SU-DHL-6 (cell line): ENCODE measurements around the gene VPS41.

ENCODE experiments used
- H2AFZ ChIP-seq: fragments of 200-600 bp; sonication (generic); 2 replicates; pipeline ENCODE4 v1.6.1; 2014; ENCODE audit warnings: low read depth, mild to moderate bottlenecking, moderate library complexity, mixed read lengths, antibody characterized with exemption, low read length; ENCODE audit not compliant: severe bottlenecking
- H3F3A ChIP-seq: fragments of 200-600 bp; shearing (Covaris generic); 2 replicates; pipeline ENCODE4 v1.6.0; 2016; ENCODE audit warnings: antibody characterized with exemption, mild to moderate bottlenecking; ENCODE audit not compliant: insufficient read depth
- H3K27ac ChIP-seq: fragments of 200-600 bp; sonication (generic); 2 replicates; pipeline ENCODE4 v1.5.1; 2016; ENCODE audit warnings: low read depth, mild to moderate bottlenecking, low read length, moderate library complexity, mixed read lengths
- H3K27me3 ChIP-seq: fragments of 200-600 bp; sonication (generic), shearing (Covaris generic); 2 replicates; pipeline ENCODE4 v1.6.0; 2014; ENCODE audit warnings: mild to moderate bottlenecking, low read length
- H3K36me3 ChIP-seq: fragments of 200-600 bp; sonication (generic); 2 replicates; pipeline ENCODE4 v1.6.1; 2014; ENCODE audit warnings: mild to moderate bottlenecking, low read length, mixed read lengths
- H3K4me2 ChIP-seq: fragments of 300-600, 200-600 bp; shearing (Covaris generic), sonication (generic); 2 replicates; pipeline ENCODE4 v1.6.0; 2014; ENCODE audit warnings: low read length, low read depth, mild to moderate bottlenecking; ENCODE audit not compliant: poor library complexity, severe bottlenecking
- H3K4me3 ChIP-seq: fragments of 200-600 bp; sonication (generic); 2 replicates; pipeline ENCODE4 v1.5.1; 2014; ENCODE audit warnings: antibody characterized with exemption, low read length, mild to moderate bottlenecking, mixed read lengths; ENCODE audit not compliant: insufficient read depth, poor library complexity, severe bottlenecking
- H3K79me2 ChIP-seq: fragments of 200-600 bp; sonication (generic); 2 replicates; pipeline ENCODE4 v1.6.1; 2014; ENCODE audit warnings: mild to moderate bottlenecking, low read length, moderate library complexity; ENCODE audit not compliant: insufficient read depth
- H3K9ac ChIP-seq: fragments of 200-600 bp; sonication (generic); 2 replicates; pipeline ENCODE4 v1.7.0; 2014; ENCODE audit warnings: mild to moderate bottlenecking, low read length
- H3K9me2 ChIP-seq: fragments of 200-600 bp; sonication (generic); replicated peaks from 2 replicates; pipeline ENCODE4 v1.6.1; 2014; ENCODE audit warnings: low read length; ENCODE audit not compliant: insufficient read depth
- H3K9me3 ChIP-seq: fragments of 200-600 bp; sonication (generic); 2 replicates; pipeline ENCODE4 v1.6.1; 2014; ENCODE audit warnings: low read length, mixed read lengths; ENCODE audit not compliant: insufficient read depth
- H4K20me1 ChIP-seq: fragments of 200-600 bp; sonication (generic); 2 replicates; pipeline ENCODE4 v1.6.1; 2014; ENCODE audit warnings: low read depth, mild to moderate bottlenecking, antibody characterized with exemption, low read length, moderate library complexity, mixed read lengths
- CTCF ChIP-seq: fragments of 200-600 bp; sonication (generic); IDR thresholded peaks from one replicate; pipeline ENCODE4 v1.5.1; 2017; ENCODE audit warnings: antibody characterized with exemption, mild to moderate bottlenecking, low read length, moderate library complexity; ENCODE audit not compliant: insufficient read depth, poor library complexity, severe bottlenecking
- EZH2phosphoT487 ChIP-seq: fragments of 200-600 bp; sonication (generic), shearing (Covaris generic); conservative IDR thresholded peaks from 2 replicates; pipeline ENCODE4 v1.6.1; 2018; ENCODE audit warnings: mild to moderate bottlenecking, antibody characterized with exemption, low read length, moderate library complexity, mixed read lengths

VPS41 gene

DNA sequence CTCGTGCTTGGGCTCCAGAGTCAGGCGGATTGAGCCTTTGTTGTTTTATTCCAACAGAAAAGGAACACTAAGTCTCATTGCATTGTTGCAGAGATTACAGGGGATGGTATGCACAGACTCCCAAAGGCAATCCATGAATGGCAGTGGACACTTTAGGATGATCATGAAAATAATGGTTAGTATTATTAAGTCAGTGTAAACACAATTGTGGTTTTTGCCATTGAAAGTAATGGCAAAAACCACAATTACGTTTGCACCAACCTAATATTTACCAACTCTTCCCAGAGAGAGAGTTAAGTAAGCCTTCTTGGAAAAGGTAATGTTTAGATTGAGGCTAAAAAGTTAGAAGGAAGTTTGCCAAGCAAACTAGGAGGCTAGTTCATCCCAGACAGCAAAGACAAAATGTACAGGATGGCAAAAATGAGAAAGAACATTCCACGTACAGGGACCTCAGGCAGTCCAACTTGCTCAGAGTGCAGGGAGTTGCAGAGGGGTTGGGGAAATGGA lies 204.9 kb downstream of the VPS41 start:
- TF ChIP-seq CTCF (no peak), EZH2phosphoT487 (no peak)
- Histone ChIP-seq H3K9me2 (no peaks in the 10 kb centered on the region), H3K79me2 (no peaks in the 10 kb centered on the region), H4K20me1 (no peaks in the 10 kb centered on the region), H3K9ac (no peak overlapping the region), H3K9me3 (no peaks in the 10 kb centered on the region), H3K27me3 (no peaks in the 10 kb centered on the region), H3K36me3 (no peaks in the 10 kb centered on the region), H2AFZ (no peak overlapping the region), H3F3A (no peaks in the 10 kb centered on the region), H3K4me2 (no peak overlapping the region), H3K4me3 (no peak overlapping the region), H3K27ac (no peak overlapping the region)

DNA sequence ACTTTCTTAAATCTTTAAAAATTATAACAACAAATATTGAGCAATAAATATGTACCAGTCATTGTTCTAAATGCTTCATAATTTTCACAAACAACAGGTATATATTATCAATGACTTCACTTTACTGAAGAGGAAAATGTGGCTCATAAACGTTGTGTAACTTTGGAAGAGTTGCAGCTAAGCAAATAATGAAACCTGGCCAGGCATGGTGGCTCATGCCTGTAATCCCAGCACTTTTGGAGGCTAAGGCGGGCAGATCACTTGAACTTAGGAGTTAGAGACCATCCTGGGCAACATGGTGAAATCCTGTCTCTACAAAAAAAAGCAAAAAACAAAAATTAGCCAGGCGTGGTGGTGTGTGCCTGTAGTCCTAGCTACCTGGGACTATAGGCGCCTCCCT lies 205.9 kb downstream of the VPS41 start:
- H3K4me3 ChIP-seq: no peak overlapping the region
- no peaks in the 10 kb centered on the region for H3K27me3 ChIP-seq
- H4K20me1 ChIP-seq: no peaks in the 10 kb centered on the region
- no peak overlapping the region for H2AFZ ChIP-seq
- no peaks in the 10 kb centered on the region for H3K79me2 ChIP-seq
- no peak overlapping the region for H3K9ac ChIP-seq
- H3K36me3 ChIP-seq: no peaks in the 10 kb centered on the region
- H3K9me2 ChIP-seq: no peaks in the 10 kb centered on the region
- H3K9me3 ChIP-seq: no peaks in the 10 kb centered on the region
- H3F3A ChIP-seq: no peaks in the 10 kb centered on the region
- no peak overlapping the region for H3K27ac ChIP-seq
- TF ChIP-seq CTCF (no peak), EZH2phosphoT487 (no peak)
- H3K4me2 ChIP-seq: no peak overlapping the region

GRCh38 chr7:38702002-38702535 lies 206.9 kb downstream of the VPS41 start:
- no peak overlapping the region for H2AFZ ChIP-seq
- no peaks in the 10 kb centered on the region for H3K9me2 ChIP-seq
- no peaks in the 10 kb centered on the region for H4K20me1 ChIP-seq
- no peak overlapping the region for H3K4me3 ChIP-seq
- H3K27me3 ChIP-seq: no peaks in the 10 kb centered on the region
- no peak overlapping the region for H3K4me2 ChIP-seq
- TF ChIP-seq CTCF: no peak
- TF ChIP-seq EZH2phosphoT487: no peak
- no peaks in the 10 kb centered on the region for H3K79me2 ChIP-seq
- H3K9me3 ChIP-seq: no peaks in the 10 kb centered on the region
- H3K36me3 ChIP-seq: no peaks in the 10 kb centered on the region
- no peak overlapping the region for H3K9ac ChIP-seq
- H3F3A ChIP-seq: no peaks in the 10 kb centered on the region
- H3K27ac ChIP-seq: no peak overlapping the region
